H1 (cell line): ENCODE results near the gene INPP5F. TPM values are rescaled to one million over a fixed set of nuclear protein-coding genes. Genes with fewer than 3 reads are reported as not detected.

Experiments
- CTCF ChIA-PET: fragments of 300-600 bp; sonication (Branson Sonifier 250); formaldehyde crosslinking; loops from one replicate; lab custom pipeline; 2021; ENCODE audit not compliant: partially characterized antibody; lab: Charles Lee
- POLR2A ChIA-PET: fragments of 300-600 bp; sonication (Branson Sonifier 250); formaldehyde crosslinking; loops from one replicate; lab custom pipeline; 2021; ENCODE audit warnings: inconsistent platforms; ENCODE audit not compliant: partially characterized antibody; lab: Charles Lee
- DNase-seq, 2 experiments: peaks; one replicate each; pipeline versions ENCODE4 v3.0.0 to v3.0.0-alpha.2; 2010 to 2022; ENCODE audit warnings: low spot score in 2 of 2, low read depth in 1 of 2, mixed read lengths in 1 of 2
- FAIRE-seq: peaks from 2 replicates; lab custom pipeline; 2011; peaks lifted over from hg19 to GRCh38; lab: Jason Lieb, UNC
- H2AFZ ChIP-seq: 2 replicates; pipeline ENCODE4 v1.8.1; 2012; ENCODE audit warnings: low read length, inconsistent platforms
- H2AK5ac ChIP-seq: 2 replicates; pipeline ENCODE4 v1.6.1; 2013; ENCODE audit warnings: low read depth, low read length
- H2BK120ac ChIP-seq: replicated peaks from 2 replicates; pipeline ENCODE3; 2013; ENCODE audit warnings: low read depth, low read length, inconsistent platforms
- H2BK12ac ChIP-seq: 2 replicates; pipeline ENCODE4 v1.6.1; 2013; ENCODE audit warnings: low read depth, low read length
- H2BK15ac ChIP-seq: 2 replicates; pipeline ENCODE4 v1.6.1; 2013; ENCODE audit warnings: low read length
- H2BK20ac ChIP-seq: 2 replicates; pipeline ENCODE4 v1.6.1; 2013; ENCODE audit warnings: low read length
- H2BK5ac ChIP-seq: 2 replicates; pipeline ENCODE4 v1.6.1; 2013; ENCODE audit warnings: low read depth, low read length
- H3K14ac ChIP-seq: 2 replicates; pipeline ENCODE4 v1.6.1; 2013; ENCODE audit warnings: inconsistent platforms; ENCODE audit not compliant: insufficient read length
- H3K18ac ChIP-seq: 2 replicates; pipeline ENCODE4 v1.6.1; 2013; ENCODE audit warnings: low read length; ENCODE audit errors: extremely low read depth
- H3K23ac ChIP-seq: 2 replicates; pipeline ENCODE4 v1.6.1; 2013; ENCODE audit warnings: inconsistent platforms; ENCODE audit not compliant: insufficient read length
- H3K23me2 ChIP-seq: 2 replicates; pipeline ENCODE4 v1.6.1; 2013; ENCODE audit warnings: low read depth, low read length
- H3K27ac ChIP-seq: 2 replicates; pipeline ENCODE4 v1.6.1; 2011; ENCODE audit warnings: low read depth, low read length, inconsistent platforms
- H3K27me3 ChIP-seq, 4 experiments: replicated peaks in 1 of 4; 1 replicate in 1 of 4; 2 replicates in 3 of 4; pipeline versions ENCODE4 v1.6.1 to v1.8.1; 2011 to 2013; ENCODE audit warnings: low read length in 3 of 4, mild to moderate bottlenecking in 3 of 4, inconsistent platforms in 2 of 4, mixed read lengths in 2 of 4, moderate library complexity in 1 of 4; ENCODE audit not compliant: control insufficient read depth in 3 of 4, insufficient read depth in 3 of 4; ENCODE audit errors: extremely low read depth in 1 of 4
- H3K36me3 ChIP-seq, 4 experiments: 2 replicates each; pipeline versions ENCODE4 v1.6.1 to v1.8.1; 2011 to 2013; ENCODE audit warnings: mild to moderate bottlenecking in 4 of 4, low read length in 3 of 4, moderate library complexity in 2 of 4, control low read depth in 1 of 4, inconsistent platforms in 1 of 4; ENCODE audit not compliant: insufficient read depth in 4 of 4, control insufficient read depth in 2 of 4
- H3K4ac ChIP-seq: replicated peaks from 2 replicates; pipeline ENCODE3; 2013; ENCODE audit warnings: low read length, low read depth, mixed read lengths, inconsistent platforms; ENCODE audit not compliant: insufficient read length
- H3K4me1 ChIP-seq, 4 experiments: replicated peaks in 1 of 4; 1 replicate in 1 of 4; 2 replicates in 3 of 4; pipeline versions ENCODE4 v1.6.1 to v1.8.1; 2011 to 2013; ENCODE audit warnings: low read length in 3 of 4, inconsistent platforms in 2 of 4, mixed read lengths in 1 of 4; ENCODE audit not compliant: insufficient read depth in 4 of 4, control insufficient read depth in 3 of 4
- H3K4me2 ChIP-seq, 2 experiments: 2 replicates each; pipeline versions ENCODE4 v1.6.1 to v1.8.1; 2011 to 2013; ENCODE audit warnings: low read depth in 2 of 2, low read length in 2 of 2, control low read depth in 1 of 2, inconsistent platforms in 1 of 2, mild to moderate bottlenecking in 1 of 2; ENCODE audit not compliant: insufficient read depth in 1 of 2
- H3K4me3 ChIP-seq, 4 experiments: fragments of 200-600, 300-600 bp in 1 of 4; sonication (generic), shearing (Covaris generic), sonication (Bioruptor Twin) in 1 of 4; 2 replicates each; pipeline versions ENCODE4 v1.5.1 to v1.8.1; 2011 to 2016; ENCODE audit warnings: low read length in 4 of 4, low read depth in 3 of 4, control low read depth in 2 of 4, inconsistent platforms in 2 of 4, mild to moderate bottlenecking in 2 of 4, mixed read lengths in 1 of 4, moderate library complexity in 1 of 4; ENCODE audit not compliant: insufficient read depth in 2 of 4; ENCODE audit errors: extremely low read depth in 1 of 4
- H3K56ac ChIP-seq: replicated peaks from 2 replicates; pipeline ENCODE3; 2013; ENCODE audit warnings: low read depth, mild to moderate bottlenecking, mixed read lengths, low read length, inconsistent platforms; ENCODE audit not compliant: insufficient read length
- H3K79me1 ChIP-seq: 2 replicates; pipeline ENCODE4 v1.6.1; 2013; ENCODE audit warnings: low read depth, low read length, control low read depth
- H3K79me2 ChIP-seq, 2 experiments: 2 replicates each; pipeline versions ENCODE4 v1.6.1 to v1.8.1; 2012 to 2013; ENCODE audit warnings: low read length in 2 of 2, mild to moderate bottlenecking in 2 of 2, inconsistent platforms in 1 of 2; ENCODE audit not compliant: insufficient read depth in 2 of 2, control insufficient read depth in 1 of 2
- H3K9ac ChIP-seq, 4 experiments: replicated peaks in 1 of 4; 1 replicate in 1 of 4; 2 replicates in 3 of 4; pipeline versions ENCODE4 v1.6.1 to v1.8.1; 2011 to 2013; ENCODE audit warnings: low read depth in 3 of 4, low read length in 3 of 4, control low read depth in 2 of 4, mild to moderate bottlenecking in 2 of 4, moderate library complexity in 2 of 4, inconsistent platforms in 1 of 4; ENCODE audit errors: extremely low read depth in 1 of 4
- H3K9me3 ChIP-seq, 2 experiments: 2 replicates each; pipeline versions ENCODE4 v1.6.1 to v1.8.1; 2012 to 2013; ENCODE audit warnings: mild to moderate bottlenecking in 2 of 2, moderate library complexity in 2 of 2, control low read depth in 1 of 2, inconsistent platforms in 1 of 2, low read depth in 1 of 2, low read length in 1 of 2, mixed read lengths in 1 of 2; ENCODE audit not compliant: insufficient read depth in 2 of 2
- H4K20me1 ChIP-seq, 2 experiments: replicated peaks in 1 of 2; 2 replicates each; pipeline versions ENCODE3 to v1.8.1; 2011 to 2013; ENCODE audit warnings: inconsistent platforms in 2 of 2, low read length in 2 of 2, mild to moderate bottlenecking in 1 of 2; ENCODE audit not compliant: insufficient read depth in 2 of 2, control insufficient read depth in 1 of 2
- H4K5ac ChIP-seq: 2 replicates; pipeline ENCODE4 v1.6.1; 2013; ENCODE audit warnings: low read length, low read depth, mixed read lengths, inconsistent platforms; ENCODE audit not compliant: insufficient read length
- H4K8ac ChIP-seq: 2 replicates; pipeline ENCODE4 v1.8.0; 2013; ENCODE audit warnings: mild to moderate bottlenecking, moderate library complexity, low read length, inconsistent platforms; ENCODE audit not compliant: insufficient read depth; ENCODE audit errors: extremely low read depth
- H4K91ac ChIP-seq: replicated peaks from 2 replicates; pipeline ENCODE3; 2013; ENCODE audit warnings: low read length, mixed read lengths, inconsistent platforms; ENCODE audit not compliant: insufficient read length
- ASH2L ChIP-seq: fragments of 200-600, 300-600 bp; sonication (generic); IDR thresholded peaks from one replicate; pipeline ENCODE4 v1.7.1; 2017; ENCODE audit warnings: low read length
- ATF2 ChIP-seq: IDR thresholded peaks from 2 replicates; pipeline ENCODE4 v1.6.1; 2012; ENCODE audit warnings: low read length, inconsistent platforms
- CBX8 ChIP-seq: fragments of 300-800, 300-1000 bp; sonication (generic); IDR thresholded peaks from 2 replicates; pipeline ENCODE4 v1.7.1; 2016; ENCODE audit warnings: low read depth, low read length, borderline replicate concordance
- CHD2 ChIP-seq: IDR thresholded peaks from 2 replicates; pipeline ENCODE4 v1.6.1; 2012; ENCODE audit warnings: low read length, improper control_type of control experiment
- CTBP2 ChIP-seq: IDR thresholded peaks from 2 replicates; pipeline ENCODE4 v1.7.0; 2011; ENCODE audit warnings: borderline replicate concordance, mild to moderate bottlenecking, moderate library complexity, mixed read lengths, low read length; ENCODE audit not compliant: insufficient read depth, insufficient read length
- E2F6 ChIP-seq: IDR thresholded peaks from 2 replicates; pipeline ENCODE4 v1.6.1; 2012; ENCODE audit warnings: inconsistent platforms
- EGR1 ChIP-seq: IDR thresholded peaks from 2 replicates; pipeline ENCODE4 v1.6.1; 2011; ENCODE audit warnings: low read depth, low read length, borderline replicate concordance
- JUN ChIP-seq: IDR thresholded peaks from 2 replicates; pipeline ENCODE4 v1.6.1; 2011; ENCODE audit warnings: low read depth, mild to moderate bottlenecking, improper control_type of control experiment, low read length
- KDM5A ChIP-seq: fragments of 200-600 bp; IDR thresholded peaks from 2 replicates; pipeline ENCODE4 v1.7.1; 2012; ENCODE audit warnings: mild to moderate bottlenecking, low read length, inconsistent platforms, mixed read lengths
- PHF8 ChIP-seq: fragments of 200-600 bp; sonication (generic); conservative IDR thresholded peaks from 2 replicates; pipeline ENCODE4 v1.7.1; 2012; ENCODE audit warnings: low read depth, mild to moderate bottlenecking, inconsistent platforms, low read length, moderate library complexity
- SIN3A ChIP-seq, 2 experiments: IDR thresholded peaks in 1 of 2; conservative IDR thresholded peaks in 1 of 2; 2 replicates each; pipeline ENCODE4 v1.6.1; 2011 to 2012; ENCODE audit warnings: low read length in 2 of 2, improper control_type of control experiment in 1 of 2, low read depth in 1 of 2, mild to moderate bottlenecking in 1 of 2
- TEAD4 ChIP-seq: IDR thresholded peaks from 2 replicates; pipeline ENCODE4 v1.6.1; 2012; ENCODE audit warnings: low read depth, low read length, inconsistent platforms, mixed read lengths
- WGBS, 2 experiments: shearing (Covaris generic) in 1 of 2; methylation state at CpG; one replicate each; pipeline versions ENCODE4 v1.1.6 to v1.1.7; 2013 to 2015; ENCODE audit warnings: low lambda C conversion rate in 2 of 2, mixed read lengths in 2 of 2, inconsistent platforms in 1 of 2, low coverage in 1 of 2, missing lambda C conversion rate in 1 of 2; ENCODE audit not compliant: insufficient replicate concordance in 2 of 2, insufficient coverage in 1 of 2, insufficient read length in 1 of 2; ENCODE audit errors: extremely low coverage in 1 of 2, missing lambda C conversion rate in 1 of 2; 5-methylcytosine and 5-hydroxymethylcytosine counted together
- polyA plus RNA-seq, 7 experiments: library from polyadenylated mRNA; depleted of rRNA in 3 of 7; stranded (reverse) in 5 of 7; unstranded in 2 of 7; fragments of >200 nt in 5 of 7; fragments of 200-250 nt in 2 of 7; gene quantifications; 1 replicate in 5 of 7; 2 replicates in 1 of 7; 4 replicates in 1 of 7; pipeline versions ENCODE4 v1.2.1 to v1.2.3, GENCODE V29; 2011 to 2013; ENCODE audit warnings: missing spikeins in 2 of 7, mixed read lengths in 2 of 7
- total RNA-seq: library from RNA; stranded (reverse); fragmentation: NEBNext Ultra II Directional; extraction: Animal tissue kit (Norgen Biotek cat#: 25700); gene quantifications from 2 replicates; pipeline ENCODE4 v1.2.1, GENCODE V29; 2021

Gene INPP5F
- total and polyA plus RNA-seq, 2 of the 8 experiments (the other 6 are each of a cell fraction or from before 2014, with no cell fraction given): 50.1 to 101 TPM

GRCh38 chr10:119677126-119677525 lies 48.7 kb upstream of the INPP5F start:
- no peak overlapping the region for H4K5ac ChIP-seq
- H4K20me1 ChIP-seq: no peaks in the 10 kb centered on the region
- no peak overlapping the region for H2BK5ac ChIP-seq
- H3K23me2 ChIP-seq: no peaks in the 10 kb centered on the region
- H3K56ac ChIP-seq: no peak overlapping the region
- H3K4ac ChIP-seq: no peak overlapping the region
- peaks cover 0 to 2% (median 0%) of the 10 kb centered on the region in 4 experiments; a peak in 2 of 7 replicates for H3K4me1 ChIP-seq
- H4K91ac ChIP-seq: no peak overlapping the region
- WGBS, 2 experiments: 94% methylated on average over 6 of the region's 6 CpGs; no CpG with 5 or more reads in 1 of the 2 experiments
- H3K23ac ChIP-seq: no peak overlapping the region
- no peak overlapping the region for H3K4me3 ChIP-seq
- H3K14ac ChIP-seq: no peak overlapping the region
- H2BK120ac ChIP-seq: no peak overlapping the region
- no peak overlapping the region for H2BK15ac ChIP-seq
- ChIA-PET POLR2A (no interaction called here), CTCF (interaction anchor here (1.4 to 4.8 kb wide), 2 partner anchors 9 to 33 kb away, joined by 5 to 19 read pairs; no protein-coding TSS in a partner anchor)
- no peaks in the 10 kb centered on the region for H3K27me3 ChIP-seq
- H3K27ac ChIP-seq: no peak overlapping the region
- H2BK20ac ChIP-seq: no peak overlapping the region
- FAIRE-seq (no peak), DNase-seq (no peak)
- H3K9ac ChIP-seq: no peak overlapping the region
- no peak overlapping the region for H2AK5ac ChIP-seq
- TF ChIP-seq CBX8 (no peak), SIN3A (conservative IDR thresholded peaks at IDR 0.05 in 1 of 2, IDR thresholded peaks at IDR 0.05 in 1 of 2; ENCODE audit: low read depth in 1 of 2, low read length in 2 of 2) (no peak), CHD2 (no peak), CTBP2 (no peak), E2F6 (no peak), ASH2L (no peak), ATF2 (no peak), JUN (no peak), PHF8 (no peak), EGR1 (no peak), KDM5A (no peak), TEAD4 (no peak)
- H3K18ac ChIP-seq: no peak overlapping the region
- H3K36me3 ChIP-seq: peaks cover 2 to 9% (median 4%) of the 10 kb centered on the region in 4 experiments; a peak in 4 of 8 replicates
- no peaks in the 10 kb centered on the region for H3K79me2 ChIP-seq
- no peak overlapping the region for H2AFZ ChIP-seq
- H2BK12ac ChIP-seq: no peak overlapping the region
- no peak overlapping the region for H3K4me2 ChIP-seq
- H4K8ac ChIP-seq: no peak overlapping the region
- H3K9me3 ChIP-seq: no peaks in the 10 kb centered on the region; a peak in 2 of 4 replicates
- 0 out of 2 replicates have a peak, but pooled peaks cover 2% of the 10 kb centered on the region for H3K79me1 ChIP-seq
